Caki2 (cell line): ENCODE data around the gene RNF208. TPM values are rescaled to one million over a fixed set of nuclear protein-coding genes. Genes with fewer than 3 reads are reported as not detected.

Experiments used
- DNase-seq: peaks from one replicate; pipeline ENCODE4 v3.0.0-alpha.2; 2015; ENCODE audit warnings: low read depth
- in situ Hi-C: cut with HindIII; loops from 2 replicates; pipeline ENCODE4 v1.10.0; 2016; ENCODE audit warnings: low sequenced_read_pairs, low pct_unique_long_range_greater_than_20kb, mixed read lengths
- total RNA-seq: library from RNA; depleted of rRNA; stranded (reverse); fragments of >200 nt; shearing (Covaris generic); gene quantifications from 2 replicates; pipeline ENCODE4 v1.2.3, GENCODE V29; 2014; ENCODE audit warnings: low replicate concordance

The RNF208 gene
- total RNA-seq, 1 experiment from 2014 or later = not detected

DNA sequence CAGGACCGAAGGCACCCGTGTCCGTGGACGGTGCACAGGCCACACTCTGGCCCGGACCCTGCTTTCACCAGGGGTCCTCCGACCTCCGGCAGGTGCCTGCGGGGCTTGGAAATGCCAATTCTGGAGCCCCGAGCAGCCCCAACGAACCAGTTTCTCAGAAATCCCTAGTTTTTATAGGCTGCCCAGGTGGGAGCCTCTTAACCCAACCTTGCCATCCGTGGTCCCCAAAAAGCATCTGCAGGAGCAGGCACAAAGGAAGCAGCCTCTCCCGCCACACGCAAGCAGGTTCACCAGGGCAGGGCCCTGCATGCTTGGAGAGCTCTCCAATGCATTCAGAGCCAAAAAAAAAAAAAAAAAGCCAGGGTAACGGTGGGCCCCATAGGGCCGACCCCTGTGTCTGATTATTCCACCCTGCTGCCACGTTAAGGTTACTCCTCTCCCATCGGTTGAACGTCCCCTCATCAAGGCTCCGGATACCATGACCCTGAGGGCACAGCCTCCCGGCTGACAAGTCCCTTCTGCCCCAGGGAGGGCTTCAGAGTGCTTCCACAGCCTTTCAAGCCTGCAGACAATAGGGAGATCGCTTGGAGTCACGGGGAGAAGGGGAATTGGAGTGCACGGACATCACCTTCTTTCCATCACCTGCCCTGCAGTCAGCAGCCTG is 20.7 kb downstream of the RNF208 start:
- in situ Hi-C loops = no loop called here
- no peak for DNase-seq

DNA sequence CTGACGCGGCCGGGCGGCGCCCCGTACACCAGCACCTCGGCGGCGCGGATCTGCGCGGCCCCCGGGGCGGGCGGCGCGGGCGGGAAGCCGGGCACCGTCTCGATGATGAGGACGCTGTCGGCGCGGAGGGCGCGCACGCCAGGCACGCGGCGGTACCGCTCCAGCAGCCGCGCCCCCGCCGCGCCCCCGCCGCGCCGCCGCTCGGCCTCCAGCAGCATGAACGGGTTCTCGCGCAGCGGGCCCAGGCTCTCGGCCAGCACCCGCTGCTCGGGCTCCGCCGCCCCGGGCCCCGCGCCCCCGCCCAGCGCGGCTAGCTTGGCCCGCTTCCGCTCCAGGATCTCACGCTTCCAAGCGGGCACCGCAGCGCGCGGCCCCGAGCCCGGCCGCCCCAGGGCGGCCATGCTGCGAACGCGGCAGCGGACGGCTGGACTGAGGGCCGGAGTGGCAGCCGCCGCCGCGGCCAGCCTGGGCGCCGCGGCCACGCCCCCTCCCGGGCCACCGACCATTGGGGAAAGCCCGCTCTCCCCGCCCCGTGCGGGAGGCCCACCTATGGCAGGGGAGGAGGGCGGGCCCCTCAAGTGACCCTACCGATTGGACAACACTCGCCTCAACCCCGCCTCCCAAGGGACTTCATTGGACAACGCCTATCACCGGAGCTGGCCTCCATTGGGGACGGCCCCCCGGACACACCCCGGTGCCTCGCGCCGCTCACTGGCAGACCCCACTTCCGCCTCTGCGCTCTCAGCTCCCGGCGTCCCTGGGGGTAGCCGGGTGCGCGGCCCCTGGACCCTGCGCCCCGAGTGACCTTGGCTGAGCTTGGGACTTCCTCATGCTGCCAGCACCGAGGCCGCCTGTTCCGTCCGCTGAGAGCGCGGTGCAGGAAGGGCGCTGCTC is 21.5 kb downstream of the RNF208 start, which contains the start of gene TPRN:
TSS of gene TPRN (minus strand) at position 431 of the 894 bp plus-strand sequence. CDS start at position 401, 30 bp downstream.
- in situ Hi-C loops = no loop called here
- DNase-seq = peak; percentile 99

- in situ Hi-C loops = no loop called here
Observed at GRCh38 chr9:137199411-137200121, 22.5 kb downstream of the RNF208 start.

GRCh38 chr9:137198902-137199283 is 23.1 kb downstream of the RNF208 start:
- DNase-seq = no peak

More at GRCh38 chr9:137199411-137200121, 22.5 kb downstream of the RNF208 start:
- no peak for DNase-seq

DNA sequence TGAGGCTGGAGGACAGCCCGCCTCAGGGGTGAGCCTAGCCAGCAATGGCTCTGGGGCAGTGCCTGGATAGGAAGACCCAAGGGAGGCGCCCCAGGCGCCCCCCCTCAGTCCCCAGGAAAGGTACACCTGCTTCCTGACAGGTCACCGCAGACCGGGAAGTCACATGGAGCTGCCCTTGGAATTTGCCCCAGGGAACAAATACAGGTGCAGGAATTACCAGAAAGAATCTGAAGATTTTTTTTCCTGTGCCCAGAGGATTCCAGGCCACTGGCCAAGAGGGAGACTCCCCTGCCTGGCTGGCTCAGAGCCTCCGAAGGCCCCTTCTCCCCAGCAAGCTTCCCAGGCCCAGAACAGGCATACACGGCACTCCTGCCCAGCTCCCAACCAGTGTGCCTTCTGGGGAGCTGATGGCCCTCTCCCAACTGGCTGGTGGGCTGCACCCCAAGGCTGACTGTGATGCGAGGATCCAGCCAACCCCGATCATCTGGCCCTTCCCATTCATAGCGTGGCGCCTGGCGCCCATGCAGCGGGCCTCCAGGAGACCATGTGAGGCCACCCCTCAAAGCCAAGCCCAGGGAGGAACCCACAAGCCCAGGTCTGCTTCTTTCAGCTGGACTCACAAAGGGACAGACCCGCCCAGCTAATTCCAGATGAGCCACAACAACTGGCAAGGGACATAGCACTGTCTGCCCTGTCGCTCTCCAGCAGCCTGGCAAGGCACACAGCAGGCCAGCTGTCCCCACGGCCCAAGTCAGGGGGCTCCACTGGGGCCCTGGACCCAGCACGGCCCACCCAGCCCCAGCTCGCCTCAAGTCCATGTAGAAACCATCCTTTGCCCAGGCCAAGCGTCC is 23.8 kb downstream of the RNF208 start:
- in situ Hi-C loops = no loop called here
- no peak for DNase-seq

More at GRCh38 chr9:137198902-137199283, 23.1 kb downstream of the RNF208 start:
- in situ Hi-C loops = no loop called here

DNA sequence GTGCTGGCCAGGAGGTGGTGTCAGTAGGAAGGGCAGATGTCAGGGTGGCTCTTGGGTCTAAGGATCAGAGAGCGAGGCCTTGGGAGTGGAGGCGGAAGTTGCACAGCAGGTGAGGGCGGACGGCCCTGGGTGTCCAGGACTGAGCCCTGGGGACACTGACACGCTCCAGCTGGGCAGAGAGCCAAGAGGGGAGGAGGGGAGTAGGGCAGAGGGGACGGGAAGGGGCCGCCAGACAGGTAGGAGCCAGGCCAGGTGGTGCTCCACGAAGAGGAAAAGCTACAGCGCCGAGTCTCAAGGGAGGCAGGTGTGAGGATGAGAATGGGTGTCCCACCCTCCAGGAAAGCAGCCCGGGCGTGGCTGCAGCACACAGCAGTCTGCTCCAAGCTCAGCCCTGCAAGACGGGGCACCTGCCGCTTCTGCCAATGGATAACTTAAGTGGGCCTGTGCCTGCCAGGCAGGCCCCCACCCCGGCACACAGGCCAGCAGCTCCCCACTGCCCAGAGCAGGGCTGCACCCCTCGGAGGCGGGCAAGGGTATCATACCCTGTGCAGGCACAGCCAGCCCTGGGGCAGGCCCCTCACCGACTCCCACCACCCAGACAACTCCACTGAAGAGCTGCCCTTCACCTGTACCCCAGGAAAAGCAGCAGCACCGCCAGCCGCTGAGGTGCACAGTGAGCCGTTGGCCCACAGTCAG is 26.4 kb downstream of the RNF208 start:
- in situ Hi-C loops = no loop called here
- DNase-seq = no peak

- in situ Hi-C loops = no loop called here
- DNase-seq = no peak
Observed at GRCh38 chr9:137194909-137195308, 27.1 kb downstream of the RNF208 start.

- in situ Hi-C loops = no loop called here
- no peak for DNase-seq
Observed at GRCh38 chr9:137194388-137194787, 27.7 kb downstream of the RNF208 start.

GRCh38 chr9:137193771-137194170 is 28.3 kb downstream of the RNF208 start:
- no peak for DNase-seq
- in situ Hi-C loops = no loop called here

DNA sequence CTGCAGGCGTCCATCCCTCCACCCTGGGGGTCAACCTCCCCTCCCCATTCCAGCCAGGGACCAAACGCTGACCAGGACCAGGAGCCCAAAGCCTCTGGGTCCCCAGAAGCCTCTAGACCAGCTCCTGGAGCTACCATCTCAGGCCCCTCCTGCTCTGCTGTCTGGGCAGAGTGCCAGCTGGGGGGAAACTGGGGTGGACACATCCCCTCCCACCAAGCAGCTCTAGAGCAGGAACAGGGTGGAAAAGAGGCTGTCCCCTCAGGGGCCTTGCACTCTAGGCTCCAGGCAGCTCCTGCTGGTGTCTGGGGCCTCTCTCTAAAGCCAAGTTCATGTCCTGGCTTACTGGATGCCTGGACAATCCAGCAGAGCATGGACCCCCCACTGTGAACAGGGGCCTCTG is 29.2 kb downstream of the RNF208 start:
- DNase-seq = no peak
- in situ Hi-C loops = no loop called here

GRCh38 chr9:137192448-137192780 is 29.6 kb downstream of the RNF208 start:
- no peak for DNase-seq
- in situ Hi-C loops = no loop called here

- no peak for DNase-seq
Observed at GRCh38 chr9:137191691-137192447, 30.2 kb downstream of the RNF208 start.

GRCh38 chr9:137191245-137191644 is 30.8 kb downstream of the RNF208 start:
- in situ Hi-C loops = no loop called here
- no peak for DNase-seq

More at GRCh38 chr9:137191691-137192447, 30.2 kb downstream of the RNF208 start:
- in situ Hi-C loops = no loop called here

GRCh38 chr9:137190315-137190856 is 31.7 kb downstream of the RNF208 start:
- DNase-seq = peak; percentile 16
- in situ Hi-C loops = no loop called here

DNA sequence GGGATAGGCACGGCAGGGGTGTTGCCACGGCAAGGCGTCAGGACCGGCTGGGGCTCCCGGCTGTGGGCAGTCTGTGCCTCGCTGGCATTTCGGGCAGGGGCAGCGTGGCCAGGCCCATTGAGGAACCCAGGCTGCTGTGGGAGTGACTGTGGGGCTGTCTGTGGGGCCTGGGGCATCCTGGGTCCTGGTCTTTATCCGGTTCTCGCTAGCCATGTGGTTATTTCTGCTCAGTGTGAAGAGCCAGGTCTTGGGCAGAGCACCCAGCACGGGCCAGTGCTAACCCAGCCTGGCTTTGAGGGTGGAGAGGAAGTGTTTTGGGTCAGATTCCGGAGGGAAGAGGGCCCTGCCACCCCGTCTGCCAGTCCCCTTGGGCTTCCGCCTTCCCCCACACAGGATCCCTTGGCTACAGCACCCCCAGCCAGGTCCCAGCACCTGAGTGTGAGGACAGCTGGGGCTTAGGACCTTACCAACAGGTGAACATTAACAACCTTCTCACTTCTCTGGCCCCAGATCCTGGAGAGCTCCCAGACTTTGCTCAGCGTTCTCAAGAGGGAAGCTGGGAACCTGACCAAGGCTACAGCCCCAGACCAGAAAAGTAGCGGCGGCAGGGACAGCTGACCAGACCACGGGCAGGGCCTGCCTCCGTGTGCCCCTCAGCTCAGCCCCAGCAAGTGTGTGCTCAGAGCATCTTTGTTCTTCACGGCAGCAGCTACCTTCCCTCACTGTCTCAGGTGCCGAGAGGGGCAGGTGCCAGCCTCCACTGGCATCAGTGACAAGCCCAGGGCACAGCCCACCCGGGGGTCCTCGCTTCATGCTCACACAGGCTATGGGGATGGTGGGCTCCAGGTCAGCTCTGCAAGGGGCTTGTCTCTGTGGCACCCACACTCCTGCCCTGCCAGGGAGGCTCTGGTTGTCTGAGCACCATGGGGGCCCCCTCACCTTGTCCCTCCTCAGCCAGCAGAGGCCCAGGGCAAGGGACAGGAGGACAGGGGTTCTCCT is 32.4 kb downstream of the RNF208 start:
- no peak for DNase-seq
- in situ Hi-C loops = no loop called here
